ENCODE results near the gene TUBA3D. TPM values are rescaled to one million over a fixed set of nuclear protein-coding genes. Genes with fewer than 3 reads are reported as not detected.
"Not testable (repeated sequence)": the region's sequence is repeated elsewhere in the genome, so short reads cannot be mapped to it uniquely, and the experiment has no call there.

TUBA3D gene
- total RNA-seq, 4 donors from 2014 or later, result 1.3 TPM; not detected in 3

DNA sequence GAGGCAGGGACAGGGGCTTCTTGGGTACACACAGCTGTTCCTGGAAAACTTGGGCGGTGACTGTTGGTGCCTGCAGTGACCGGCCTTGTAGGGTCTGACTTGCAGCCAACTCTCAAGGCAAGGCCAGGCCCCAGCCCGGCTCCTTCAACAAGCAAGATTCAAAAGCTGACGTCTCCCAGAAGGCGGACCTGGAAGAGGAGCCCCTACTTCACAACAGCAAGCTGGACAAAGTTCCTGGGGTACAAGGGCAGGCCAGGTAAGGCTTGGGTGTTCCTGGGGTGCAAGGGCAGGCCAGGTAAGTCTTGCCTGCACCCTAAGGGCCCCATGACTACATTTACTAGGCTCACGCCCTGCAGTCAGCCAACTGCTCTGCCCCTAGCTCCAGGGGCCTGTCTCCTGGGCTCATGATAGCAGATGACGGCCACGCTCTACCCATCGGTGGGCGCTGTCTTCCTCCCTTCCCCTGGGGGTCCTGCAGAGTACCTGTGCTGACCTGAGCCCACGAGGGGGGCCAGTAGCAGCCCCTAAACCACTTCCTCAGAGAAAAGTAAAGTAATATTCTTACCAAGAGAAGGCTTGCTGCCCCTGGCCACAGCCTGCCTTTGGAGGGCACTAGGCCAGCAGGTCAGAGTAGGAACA lies 55.7 kb downstream of the TUBA3D start:
- H3K4me1 ChIP-seq; intact Hi-C loops (cut with DNase I): not testable (repeated sequence)
- WGBS, 2 donors, result 92% methylated on average over 3 of the region's 11 CpGs; no CpG with 5 or more reads in 1 of the 2 donors

More for the DNA sequence above, 55.7 kb downstream of the TUBA3D start:
- H3K36me3 ChIP-seq; H3K27ac ChIP-seq; H3K4me3 ChIP-seq (replicated peaks in 1 of 3); DNase-seq; H3K27me3 ChIP-seq; H3K9me3 ChIP-seq: not testable (repeated sequence)

Small RNA genes within 50 kb of the gene (microRNA-seq; reads per million reads assigned to microRNA genes)
- gene MIR4784, result not detected

Other genes starting within 250 kb of the TUBA3D start
- not detected for gene RAB6D, start 112.0 kb upstream of the TUBA3D start, total RNA-seq
- 100 to 1,000 TPM in 2 of 4 donors, 10 to 100 TPM in 2; 60.6 to 116 (median 91.8) TPM for gene MZT2A, start 16.3 kb downstream of the TUBA3D start, total RNA-seq
- gene CCDC74A, start 51.8 kb downstream of the TUBA3D start, total RNA-seq, result 10 to 100 TPM in 2 of 4 donors, 1 to 10 TPM in 2; 3.3 to 21.6 (median 9.4) TPM

Measured in thyroid gland (tissue), 4 donors.